ENCODE data around the gene MCM10.
"Not testable (repeated sequence)": the region's sequence is repeated elsewhere in the genome, so short reads cannot be mapped to it uniquely, and the experiment has no call there.

Gene MCM10

GRCh38 chr10:13160934-13161856 is at the start of gene MCM10:
Gene MCM10, plus strand, starts transcription at chr10:13161558. Its CDS starts 2,645 bp downstream, at chr10:13164203.
- peak; percentile 99 for DNase-seq

- no peak for DNase-seq
These were observed 47.8 kb upstream of the MCM10 start for GRCh38 chr10:13113544-13113943.

GRCh38 chr10:13115832-13116803 is 45.2 kb upstream of the MCM10 start:
- DNase-seq: no peak

GRCh38 chr10:13117841-13118783 is 43.2 kb upstream of the MCM10 start:
- no peak for DNase-seq

- no peak for DNase-seq
These were observed 42.5 kb upstream of the MCM10 start for GRCh38 chr10:13118784-13119410.

- no peak for DNase-seq
These were observed 40.4 kb upstream of the MCM10 start for GRCh38 chr10:13120786-13121499.

GRCh38 chr10:13121500-13121854 is 39.9 kb upstream of the MCM10 start:
- DNase-seq: no peak

GRCh38 chr10:13136651-13137050 is 24.7 kb upstream of the MCM10 start:
- no peak for DNase-seq

GRCh38 chr10:13139150-13139549 is 22.2 kb upstream of the MCM10 start:
- DNase-seq: no peak

- no peak for DNase-seq
These were observed 21.7 kb upstream of the MCM10 start for GRCh38 chr10:13139676-13140075.

GRCh38 chr10:13140627-13141190 is 20.6 kb upstream of the MCM10 start:
- DNase-seq: no peak

- DNase-seq: no peak
These were observed 17.6 kb upstream of the MCM10 start for GRCh38 chr10:13143766-13144165.

GRCh38 chr10:13144814-13145213 is 16.5 kb upstream of the MCM10 start:
- DNase-seq: no peak

GRCh38 chr10:13146379-13146778 is 15.0 kb upstream of the MCM10 start:
- DNase-seq: no peak

- DNase-seq: no peak
These were observed 14.2 kb upstream of the MCM10 start for GRCh38 chr10:13147161-13147560.

GRCh38 chr10:13152296-13152695 is 9.1 kb upstream of the MCM10 start:
- DNase-seq: no peak

GRCh38 chr10:13155860-13156259 is 5.5 kb upstream of the MCM10 start:
- not testable (repeated sequence) for DNase-seq

GRCh38 chr10:13158401-13158800 is 3.0 kb upstream of the MCM10 start:
- DNase-seq: peak; percentile 26

- DNase-seq: peak; percentile 22
These were observed 506 bp downstream of the MCM10 start for GRCh38 chr10:13161857-13162271.

GRCh38 chr10:13163859-13164258 is 2.5 kb downstream of the MCM10 start:
- DNase-seq: no peak

GRCh38 chr10:13165177-13165576 is 3.8 kb downstream of the MCM10 start:
- no peak for DNase-seq
